Mucosa of rectum (tissue), 2 donors: ENCODE measurements around the gene SPRYD7.
A peak's percentile ranks its signal among the peaks of the same experiment; 100 is the strongest.

Experiments used
- H3K27ac ChIP-seq, 2 donors: one replicate each; pipeline ENCODE4 v1.7.0; 2013; ENCODE audit warnings: inconsistent platforms in 2 of 2, low read depth in 2 of 2, low read length in 2 of 2
- H3K27me3 ChIP-seq, 2 donors: one replicate each; pipeline ENCODE4 v1.7.0; 2013; ENCODE audit warnings: low read length in 2 of 2; ENCODE audit not compliant: control insufficient read depth in 2 of 2, insufficient read depth in 2 of 2
- H3K36me3 ChIP-seq, 2 donors: one replicate each; pipeline ENCODE4 v1.7.0; 2013; ENCODE audit warnings: low read length in 2 of 2; ENCODE audit not compliant: control insufficient read depth in 2 of 2, insufficient read depth in 2 of 2
- H3K4me1 ChIP-seq, 2 donors: one replicate each; pipeline ENCODE4 v1.7.0; 2013; ENCODE audit warnings: low read length in 2 of 2, mild to moderate bottlenecking in 1 of 2; ENCODE audit not compliant: control insufficient read depth in 2 of 2, insufficient read depth in 2 of 2
- H3K4me3 ChIP-seq, 2 donors: one replicate each; pipeline ENCODE4 v1.7.0; 2013; ENCODE audit warnings: low read length in 2 of 2
- H3K9ac ChIP-seq, 2 donors: one replicate each; pipeline ENCODE4 v1.7.0; 2013; ENCODE audit warnings: low read length in 2 of 2, low read depth in 1 of 2, mild to moderate bottlenecking in 1 of 2
- H3K9me3 ChIP-seq, 2 donors: one replicate each; pipeline ENCODE4 v1.7.0; 2013; ENCODE audit warnings: low read length in 2 of 2; ENCODE audit not compliant: control insufficient read depth in 2 of 2
- donor health status: healthy.
- donor health status: Normal muscosa, but diverticular disease.

SPRYD7 gene

GRCh38 chr13:49936075-49936967 lies at the start of gene SPRYD7:
Gene SPRYD7 (minus strand): TSS chr13:49936340. CDS start chr13:49936235, 105 bp downstream.
- Histone ChIP-seq H3K9me3 (no peaks in the 10 kb centered on the region), H3K27ac (peak within 1 kb of the TSS; percentile 88), H3K4me3 (peak within 1 kb of the TSS; percentile 89 to 95), H3K36me3 (no peaks in the 10 kb centered on the region), H3K9ac (peak within 1 kb of the TSS; percentile 83 to 87), H3K4me1 (peaks cover 11 to 25% of the 10 kb centered on the region in 2 donors), H3K27me3 (no peaks in the 10 kb centered on the region)

GRCh38 chr13:49985129-49985528 lies 49.0 kb upstream of the SPRYD7 start:
- H3K36me3 ChIP-seq: no peaks in the 10 kb centered on the region
- no peaks in the 10 kb centered on the region for H3K9me3 ChIP-seq
- no peak overlapping the region for H3K4me3 ChIP-seq
- H3K27ac ChIP-seq: no peak overlapping the region
- no peaks in the 10 kb centered on the region for H3K27me3 ChIP-seq
- H3K9ac ChIP-seq: no peak overlapping the region
- no peaks in the 10 kb centered on the region for H3K4me1 ChIP-seq

DNA sequence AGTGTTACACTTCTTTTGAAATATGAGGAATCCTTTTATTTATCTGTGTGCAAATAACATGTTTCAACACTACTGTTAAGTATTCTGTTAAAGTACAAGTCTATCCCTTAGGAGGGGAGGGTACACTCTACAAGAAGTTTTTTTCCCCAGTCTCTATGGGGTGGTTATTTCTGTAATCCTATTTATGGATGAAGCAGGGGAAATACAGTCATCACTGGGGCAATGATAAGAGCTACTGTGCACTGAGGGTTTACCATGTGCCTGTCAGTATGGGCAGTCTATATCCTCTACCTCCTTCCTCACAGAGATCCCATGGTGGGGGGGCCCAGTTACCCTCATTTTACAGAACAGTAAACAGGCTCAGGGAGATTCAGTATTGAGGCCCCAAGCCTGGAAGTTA lies 44.1 kb upstream of the SPRYD7 start:
- no peak overlapping the region for H3K4me3 ChIP-seq
- H3K9me3 ChIP-seq: no peaks in the 10 kb centered on the region
- no peaks in the 10 kb centered on the region for H3K4me1 ChIP-seq
- H3K9ac ChIP-seq: no peak overlapping the region
- H3K36me3 ChIP-seq: no peaks in the 10 kb centered on the region
- no peaks in the 10 kb centered on the region for H3K27me3 ChIP-seq
- H3K27ac ChIP-seq: no peak overlapping the region

DNA sequence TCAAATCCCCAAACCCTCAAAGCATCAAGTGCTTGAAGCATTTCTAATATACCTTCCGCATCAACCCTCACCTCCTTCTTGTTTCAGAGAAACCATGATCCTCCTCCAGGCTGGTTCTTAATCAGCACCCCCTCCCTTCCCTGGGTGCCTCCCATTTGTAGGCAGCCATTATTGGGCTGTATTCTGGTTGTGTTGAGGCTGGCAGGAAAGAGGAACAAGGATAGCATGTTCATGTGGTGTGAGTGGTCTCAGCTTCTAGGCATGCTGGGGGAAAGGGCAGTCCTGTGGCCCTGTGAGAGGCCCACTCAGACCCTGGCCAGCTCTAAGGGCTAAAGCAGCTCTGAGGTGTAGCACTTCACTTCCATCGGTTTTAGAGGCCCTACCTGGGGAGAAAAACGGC lies 41.9 kb upstream of the SPRYD7 start:
- no peak overlapping the region for H3K27ac ChIP-seq
- H3K9me3 ChIP-seq: no peaks in the 10 kb centered on the region
- no peak overlapping the region for H3K4me3 ChIP-seq
- peaks cover 0 to 2% of the 10 kb centered on the region in 2 donors for H3K4me1 ChIP-seq
- H3K36me3 ChIP-seq: no peaks in the 10 kb centered on the region
- no peak overlapping the region for H3K9ac ChIP-seq
- H3K27me3 ChIP-seq: no peaks in the 10 kb centered on the region

DNA sequence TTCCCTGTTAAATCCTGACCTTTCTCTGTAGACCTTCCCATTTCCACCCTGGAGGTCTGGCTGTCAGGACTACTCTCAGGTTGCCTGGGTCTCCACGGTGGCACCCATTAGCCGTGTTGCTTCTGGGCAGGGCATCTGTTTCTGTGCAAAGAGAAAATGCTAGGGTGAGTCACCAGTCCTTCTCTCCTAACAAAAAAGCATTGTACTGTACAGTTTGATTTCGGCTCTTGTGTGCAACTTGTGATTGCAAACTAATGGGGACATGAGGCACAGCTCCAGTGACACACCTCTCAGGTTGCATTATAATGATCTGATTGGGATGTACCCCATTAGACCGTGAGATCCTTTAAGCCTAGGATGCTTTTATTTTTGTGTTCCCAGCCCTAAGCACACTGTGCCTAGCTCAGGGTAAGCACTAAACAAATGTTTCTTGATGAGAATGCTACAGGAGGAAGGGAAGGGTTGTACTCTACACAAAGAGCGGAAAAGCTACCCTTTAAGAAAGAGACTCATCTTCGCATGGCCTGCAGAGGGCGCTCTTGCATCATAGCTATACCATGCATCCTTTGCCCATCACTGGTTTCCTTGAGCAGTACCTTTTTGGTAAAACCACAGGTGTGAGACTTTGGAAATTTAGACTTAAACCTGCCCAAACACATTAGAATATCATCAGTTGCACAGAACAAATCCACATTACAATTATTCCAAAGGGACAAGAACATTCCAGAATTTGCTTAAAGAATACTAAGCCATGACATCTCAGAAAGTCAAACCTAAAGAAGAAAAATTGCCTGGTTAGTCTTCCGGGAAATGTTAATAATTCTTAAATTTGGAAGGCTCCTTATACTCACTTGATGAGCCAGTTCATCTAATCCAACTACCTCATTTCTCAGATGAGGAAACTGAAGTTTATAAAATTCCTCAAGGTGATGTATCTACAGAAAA lies 40.4 kb upstream of the SPRYD7 start:
- Histone ChIP-seq H3K27ac (no peak overlapping the region), H3K4me3 (no peak overlapping the region), H3K36me3 (no peaks in the 10 kb centered on the region), H3K9me3 (no peaks in the 10 kb centered on the region), H3K4me1 (peaks cover 5% of the 10 kb centered on the region in 2 donors), H3K9ac (no peak overlapping the region), H3K27me3 (no peaks in the 10 kb centered on the region)

DNA sequence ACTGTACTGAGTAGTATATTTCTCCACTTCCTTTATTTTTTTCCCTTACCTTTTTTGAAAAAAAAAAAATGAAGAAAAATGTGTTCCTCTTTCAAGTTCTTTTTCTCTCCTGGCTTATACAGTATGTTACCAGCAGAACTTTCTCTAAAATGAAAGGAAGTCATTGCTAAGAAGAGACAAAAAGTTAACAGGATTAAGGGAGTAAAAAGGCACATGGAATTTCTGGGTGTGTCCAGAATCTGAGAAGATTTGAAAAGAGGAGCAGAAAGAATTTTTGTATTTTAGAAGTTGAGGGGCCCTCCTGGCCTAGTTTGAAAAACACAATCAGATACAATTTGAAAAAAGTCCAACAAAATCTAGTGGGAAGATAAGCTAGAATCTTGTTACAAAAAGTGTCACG lies 39.7 kb upstream of the SPRYD7 start:
- no peak overlapping the region for H3K27ac ChIP-seq
- H3K9me3 ChIP-seq: no peaks in the 10 kb centered on the region
- H3K4me1 ChIP-seq: peaks cover 5% of the 10 kb centered on the region in 2 donors
- H3K4me3 ChIP-seq: no peak overlapping the region
- no peaks in the 10 kb centered on the region for H3K27me3 ChIP-seq
- no peak overlapping the region for H3K9ac ChIP-seq
- H3K36me3 ChIP-seq: no peaks in the 10 kb centered on the region

- H3K4me1 ChIP-seq: peaks cover 5% of the 10 kb centered on the region in 2 donors
- no peaks in the 10 kb centered on the region for H3K27me3 ChIP-seq
- no peak overlapping the region for H3K4me3 ChIP-seq
- H3K9me3 ChIP-seq: no peaks in the 10 kb centered on the region
- peak overlapping the region in 1 of 2 donors; percentile 47 for H3K27ac ChIP-seq
- no peaks in the 10 kb centered on the region for H3K36me3 ChIP-seq
- H3K9ac ChIP-seq: no peak overlapping the region
Observed at GRCh38 chr13:49972709-49973108, 36.6 kb upstream of the SPRYD7 start.

DNA sequence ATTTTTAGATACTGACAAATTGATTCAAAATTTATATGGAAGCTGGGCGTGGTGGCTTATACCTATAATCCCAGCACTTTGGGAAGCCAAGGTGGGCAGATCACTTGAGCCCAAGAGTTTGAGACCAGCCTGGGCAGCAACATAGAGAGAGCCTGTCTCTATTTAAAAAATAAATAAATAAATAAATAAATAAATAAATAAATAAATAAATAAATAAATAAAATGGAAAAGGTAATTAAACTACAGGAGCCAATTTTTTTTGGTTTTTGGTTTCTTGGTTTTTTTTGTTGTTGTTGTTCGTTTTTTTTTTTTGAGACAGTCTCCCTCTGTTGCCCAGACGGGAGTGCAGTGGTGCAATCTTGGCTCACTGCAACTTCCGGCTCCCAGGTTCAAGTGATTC lies 31.3 kb upstream of the SPRYD7 start:
- Histone ChIP-seq H3K4me3 (no peak overlapping the region), H3K36me3 (no peaks in the 10 kb centered on the region), H3K27ac (no peak overlapping the region), H3K9ac (no peak overlapping the region), H3K9me3 (no peaks in the 10 kb centered on the region), H3K27me3 (no peaks in the 10 kb centered on the region), H3K4me1 (peaks cover 0 to 2% of the 10 kb centered on the region in 2 donors)

GRCh38 chr13:49958321-49958720 lies 22.2 kb upstream of the SPRYD7 start:
- Histone ChIP-seq H3K4me1 (peaks cover 5 to 14% of the 10 kb centered on the region in 2 donors), H3K9me3 (no peaks in the 10 kb centered on the region), H3K9ac (no peak overlapping the region), H3K27ac (no peak overlapping the region), H3K27me3 (no peaks in the 10 kb centered on the region), H3K36me3 (no peaks in the 10 kb centered on the region), H3K4me3 (no peak overlapping the region)

- no peaks in the 10 kb centered on the region for H3K27me3 ChIP-seq
- H3K36me3 ChIP-seq: no peaks in the 10 kb centered on the region
- H3K9ac ChIP-seq: no peak overlapping the region
- H3K9me3 ChIP-seq: no peaks in the 10 kb centered on the region
- no peak overlapping the region for H3K4me3 ChIP-seq
- H3K4me1 ChIP-seq: peaks cover 10 to 19% of the 10 kb centered on the region in 2 donors
- H3K27ac ChIP-seq: no peak overlapping the region
Observed at GRCh38 chr13:49956131-49956530, 20.0 kb upstream of the SPRYD7 start.
